Measurements from ENCODE around the gene PTH2R.

Gene PTH2R

GRCh38 chr2:208541989-208542464 lies 135.4 kb downstream of the PTH2R start:
- no peak for ATAC-seq
- TF ChIP-seq POU6F1 (CRISPR knock-in tag; IDR thresholded peaks at IDR 0.05; ENCODE audit: borderline replicate concordance, low read depth) (no peak), RARB (CRISPR knock-in tag; IDR thresholded peaks at IDR 0.05) (no peak), ZNF565 (CRISPR knock-in tag; conservative IDR thresholded peaks at IDR 0.05; ENCODE audit: low read depth) (no peak), CREB5 (CRISPR knock-in tag; IDR thresholded peaks at IDR 0.05; ENCODE audit: low read depth) (no peak)

- no peak for ATAC-seq
- TF ChIP-seq TOX (CRISPR knock-in tag; IDR thresholded peaks at IDR 0.05; ENCODE audit: borderline replicate concordance) (no peak), CSDC2 (CRISPR knock-in tag; IDR thresholded peaks at IDR 0.05) (no peak), PATZ1 (CRISPR knock-in tag; IDR thresholded peaks at IDR 0.05; ENCODE audit: borderline replicate concordance) (no peak), ZNF8 (CRISPR knock-in tag; IDR thresholded peaks at IDR 0.05) (no peak), CREB5 (CRISPR knock-in tag; IDR thresholded peaks at IDR 0.05; ENCODE audit: low read depth) (no peak), RARB (CRISPR knock-in tag; IDR thresholded peaks at IDR 0.05) (no peak)
- TF ChIP-seq, protein P1, sequence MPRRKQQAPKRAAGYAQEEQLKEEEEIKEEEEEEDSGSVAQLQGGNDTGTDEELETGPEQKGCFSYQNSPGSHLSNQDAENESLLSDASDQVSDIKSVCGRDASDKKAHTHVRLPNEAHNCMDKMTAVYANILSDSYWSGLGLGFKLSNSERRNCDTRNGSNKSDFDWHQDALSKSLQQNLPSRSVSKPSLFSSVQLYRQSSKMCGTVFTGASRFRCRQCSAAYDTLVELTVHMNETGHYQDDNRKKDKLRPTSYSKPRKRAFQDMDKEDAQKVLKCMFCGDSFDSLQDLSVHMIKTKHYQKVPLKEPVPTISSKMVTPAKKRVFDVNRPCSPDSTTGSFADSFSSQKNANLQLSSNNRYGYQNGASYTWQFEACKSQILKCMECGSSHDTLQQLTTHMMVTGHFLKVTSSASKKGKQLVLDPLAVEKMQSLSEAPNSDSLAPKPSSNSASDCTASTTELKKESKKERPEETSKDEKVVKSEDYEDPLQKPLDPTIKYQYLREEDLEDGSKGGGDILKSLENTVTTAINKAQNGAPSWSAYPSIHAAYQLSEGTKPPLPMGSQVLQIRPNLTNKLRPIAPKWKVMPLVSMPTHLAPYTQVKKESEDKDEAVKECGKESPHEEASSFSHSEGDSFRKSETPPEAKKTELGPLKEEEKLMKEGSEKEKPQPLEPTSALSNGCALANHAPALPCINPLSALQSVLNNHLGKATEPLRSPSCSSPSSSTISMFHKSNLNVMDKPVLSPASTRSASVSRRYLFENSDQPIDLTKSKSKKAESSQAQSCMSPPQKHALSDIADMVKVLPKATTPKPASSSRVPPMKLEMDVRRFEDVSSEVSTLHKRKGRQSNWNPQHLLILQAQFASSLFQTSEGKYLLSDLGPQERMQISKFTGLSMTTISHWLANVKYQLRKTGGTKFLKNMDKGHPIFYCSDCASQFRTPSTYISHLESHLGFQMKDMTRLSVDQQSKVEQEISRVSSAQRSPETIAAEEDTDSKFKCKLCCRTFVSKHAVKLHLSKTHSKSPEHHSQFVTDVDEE (CRISPR knock-in tag; IDR thresholded peaks at IDR 0.05) = no peak
These were observed 136.0 kb downstream of the PTH2R start for GRCh38 chr2:208542465-208543041.
